K562 (cell line): ENCODE measurements around the gene NPFF. TPM values are rescaled to one million over a fixed set of nuclear protein-coding genes. Genes with fewer than 3 reads are reported as not detected.

Experiments
- ATAC-seq: fragments of 200-7000 bp; cut with Tn5 transposase; 3 replicates; pipeline ENCODE4 v1.9.1; 2020; ENCODE audit warnings: moderate library complexity
- BruUV-seq: library from RNA; stranded (reverse); fragments of 400-500 nt; replicated peaks from 2 replicates; lab custom pipeline; 2021; lab: Mats Ljungman, UMichigan
- CTCF ChIA-PET: fragments of 300-600 bp; formaldehyde crosslinking; extraction: SDS; loops from one replicate; lab custom pipeline; 2021; ENCODE audit warnings: low intra/inter-chr PET ratio; lab: Yijun Ruan, JAX
- POLR2A ChIA-PET: fragments of 300-600, 350-650 bp; sonication (Branson Sonifier 250); formaldehyde crosslinking; extraction: SDS; loops from one replicate; lab custom pipeline; 2021; ENCODE audit warnings: antibody characterized with exemption, inconsistent platforms; lab: Yijun Ruan, JAX
- DNase-seq, 4 experiments: peaks; one replicate each; pipeline versions ENCODE4 v3.0.0 to v3.0.0-alpha.2; 2011 to 2018; ENCODE audit warnings: low spot score in 3 of 4, mixed read lengths in 3 of 4; ENCODE audit errors: extremely low read depth in 1 of 4
- FAIRE-seq: peaks from 2 replicates; lab custom pipeline; 2011; peaks lifted over from hg19 to GRCh38; lab: Jason Lieb, UNC
- H2AFZ ChIP-seq: 2 replicates; pipeline ENCODE4 v1.6.0; 2011; ENCODE audit warnings: low read depth, low read length, control low read depth, inconsistent platforms
- H3K27ac ChIP-seq: fragments of 200-600 bp; 3 replicates; pipeline ENCODE4 v1.8.0; 2011; ENCODE audit warnings: low read depth, mild to moderate bottlenecking, control low read depth, inconsistent platforms, low read length, moderate library complexity, mixed read lengths; ENCODE audit errors: extremely low read depth
- H3K27me3 ChIP-seq, 2 experiments: fragments of 300-600 bp in 1 of 2; 2 replicates in 1 of 2; 3 replicates in 1 of 2; pipeline versions ENCODE4 v1.6.0 to v1.8.0; 2011; ENCODE audit warnings: inconsistent platforms in 2 of 2, low read length in 2 of 2, mild to moderate bottlenecking in 1 of 2, mixed read lengths in 1 of 2, moderate library complexity in 1 of 2; ENCODE audit not compliant: control insufficient read depth in 2 of 2, insufficient read depth in 2 of 2
- H3K36me3 ChIP-seq: fragments of 300-600 bp; 3 replicates; pipeline ENCODE4 v1.8.0; 2011; ENCODE audit warnings: mild to moderate bottlenecking, low read length, inconsistent platforms; ENCODE audit not compliant: control insufficient read depth, insufficient read depth
- H3K4me1 ChIP-seq, 2 experiments: fragments of 200-600 bp in 1 of 2; replicated peaks in 1 of 2; 2 replicates in 1 of 2; 3 replicates in 1 of 2; pipeline versions ENCODE4 v1.5.1 to v1.8.0; 2011; ENCODE audit warnings: inconsistent platforms in 2 of 2, low read length in 2 of 2, mild to moderate bottlenecking in 1 of 2, mixed read lengths in 1 of 2, moderate library complexity in 1 of 2; ENCODE audit not compliant: control insufficient read depth in 2 of 2, insufficient read depth in 2 of 2
- H3K4me2 ChIP-seq: 2 replicates; pipeline ENCODE4 v1.6.1; 2011; ENCODE audit warnings: low read length, control low read depth, inconsistent platforms, mixed read lengths; ENCODE audit not compliant: insufficient read depth
- H3K4me3 ChIP-seq: fragments of 200-600 bp; sonication (generic), shearing (Covaris generic); 2 replicates; pipeline ENCODE4 v1.5.1; 2016; ENCODE audit warnings: control low read depth, inconsistent platforms
- H3K79me2 ChIP-seq: fragments of 200-600 bp; 3 replicates; pipeline ENCODE4 v1.8.0; 2011; ENCODE audit warnings: low read length, inconsistent platforms; ENCODE audit not compliant: control insufficient read depth, insufficient read depth
- H3K9ac ChIP-seq, 2 experiments: 2 replicates each; pipeline versions ENCODE4 v1.6.0 to v1.6.1; 2011; ENCODE audit warnings: low read depth in 2 of 2, low read length in 2 of 2, control low read depth in 1 of 2, inconsistent platforms in 1 of 2, mild to moderate bottlenecking in 1 of 2, mixed read lengths in 1 of 2; ENCODE audit not compliant: insufficient read depth in 1 of 2
- H3K9me1 ChIP-seq: one replicate; pipeline ENCODE4 v1.6.0; 2011; ENCODE audit warnings: inconsistent platforms, mild to moderate bottlenecking, low read length, moderate library complexity; ENCODE audit not compliant: control insufficient read depth, insufficient read depth
- H3K9me3 ChIP-seq: replicated peaks from 2 replicates; pipeline ENCODE4 v1.5.1; 2011; ENCODE audit warnings: low read depth, low read length, inconsistent platforms; ENCODE audit not compliant: control insufficient read depth, insufficient read depth
- H4K20me1 ChIP-seq: replicated peaks from 2 replicates; pipeline ENCODE4 v1.6.1; 2011; ENCODE audit warnings: low read length, inconsistent platforms, mixed read lengths; ENCODE audit not compliant: control insufficient read depth, insufficient read depth
- DEAF1 ChIP-seq: fragments of 450-650 bp; formaldehyde crosslinking; IDR thresholded peaks from 2 replicates; pipeline ENCODE4 v1.4.0; 2020; ENCODE audit warnings: mild to moderate bottlenecking, moderate library complexity
- NEUROD1 ChIP-seq: fragments of 150-350 bp; IDR thresholded peaks from 2 replicates; pipeline ENCODE4 v1.6.1; 2014; ENCODE audit warnings: borderline replicate concordance, low read length, low read depth; ENCODE audit not compliant: partially characterized antibody
- NKRF ChIP-seq: fragments of 450-650 bp; IDR thresholded peaks from 2 replicates; pipeline ENCODE4 v1.6.1; 2016; ENCODE audit warnings: borderline replicate concordance
- POLR2AphosphoS2 ChIP-seq: IDR thresholded peaks from 2 replicates; pipeline ENCODE4 v1.6.1; 2012; ENCODE audit warnings: low read length, improper control_type of control experiment
- PRDM10 ChIP-seq: fragments of 450-650 bp; IDR thresholded peaks from 2 replicates; pipeline ENCODE4 v1.6.1; 2018; ENCODE audit not compliant: partially characterized antibody
- YY1 ChIP-seq, 3 experiments: IDR thresholded peaks; 2 replicates each; pipeline ENCODE4 v1.6.1; 2011; ENCODE audit warnings: low read length in 2 of 3, mild to moderate bottlenecking in 2 of 3, moderate library complexity in 2 of 3, borderline replicate concordance in 1 of 3, control low read depth in 1 of 3, low read depth in 1 of 3; ENCODE audit not compliant: insufficient read depth in 3 of 3, insufficient replicate concordance in 2 of 3, control insufficient read depth in 1 of 3, insufficient read length in 1 of 3; ENCODE audit errors: extremely low read depth in 1 of 3
- ZNF212 ChIP-seq: fragments of 450-650 bp; formaldehyde crosslinking; IDR thresholded peaks from 2 replicates; pipeline ENCODE4 v1.4.0; 2020; ENCODE audit warnings: mild to moderate bottlenecking
- WGBS: fragments of 100-300 bp; shearing (Covaris generic); methylation state at CpG from one replicate; pipeline ENCODE4 v1.1.6; 2016; ENCODE audit warnings: low coverage, mixed read lengths; ENCODE audit not compliant: insufficient coverage; ENCODE audit errors: missing lambda C conversion rate; 5-methylcytosine and 5-hydroxymethylcytosine counted together
- in situ Hi-C: fragments of 300-500 bp; cut with MboI; formaldehyde crosslinking; loops from 4 replicates; pipeline ENCODE4 v1.15.0; 2018; ENCODE audit warnings: inconsistent platforms, mixed read lengths
- intact Hi-C: fragments of 100-400 bp; cut with micrococcal nuclease; formaldehyde crosslinking; loops from 2 replicates; pipeline ENCODE4 v1.14.2; 2022
- polyA plus RNA-seq, 8 experiments: library from polyadenylated mRNA; depleted of rRNA in 4 of 8; stranded (reverse) in 5 of 8; unstranded in 3 of 8; fragments of >200 nt; fragmentation: Nextera tagmentation in 2 of 8; fragmentation: Illumina TruSeq in 1 of 8; extraction: Ambion mirVana in 2 of 8; extraction: Trizol in 1 of 8; gene quantifications; 2 replicates each; pipeline versions ENCODE4 v1.2.1 to v1.2.3, GENCODE V29; 2011 to 2014; ENCODE audit warnings: inconsistent platforms in 1 of 8, missing spikeins in 1 of 8
- total RNA-seq, 7 experiments: library from RNA; depleted of rRNA in 6 of 7; stranded (reverse); fragments of >200 nt in 6 of 7; fragmentation: Illumina TruSeq in 2 of 7; extraction: Trizol in 2 of 7; gene quantifications; 2 replicates each; pipeline versions ENCODE4 v1.2.1 to v1.2.3, GENCODE V29; 2011 to 2021; ENCODE audit warnings: low replicate concordance in 1 of 7
- TF ChIP-seq, protein P1 (sequence below): sonication (generic); formaldehyde crosslinking; IDR thresholded peaks from 2 replicates; pipeline ENCODE4 v1.8.1; 2022; ENCODE audit warnings: missing genetic modification reagents

Gene NPFF
- total and polyA plus RNA-seq, 9 of the 15 experiments (the other 6 are each of a cell fraction or from before 2014, with no cell fraction given): 0.15 to 1.2 (median 0.55) TPM; not detected in 6

DNA sequence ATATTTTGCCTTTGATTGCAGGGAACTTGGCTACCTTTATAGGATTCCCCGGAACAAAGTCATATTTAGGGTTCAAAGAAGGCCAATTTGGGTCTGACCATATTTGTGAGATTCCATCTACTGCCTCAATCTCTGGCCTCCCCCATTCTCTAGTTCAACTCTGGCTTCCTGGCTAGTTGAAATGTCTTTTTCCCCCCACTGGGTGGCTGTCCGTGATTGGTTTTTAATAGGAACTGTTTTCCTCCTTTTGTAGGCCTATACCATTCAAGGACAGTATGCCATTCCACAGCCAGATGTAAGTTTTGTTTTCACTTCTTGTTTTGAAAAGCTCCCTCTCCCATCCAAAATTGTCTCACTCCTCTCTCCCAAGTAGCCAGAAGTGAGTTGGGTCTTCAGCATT lies 41.6 kb downstream of the NPFF start:
- no peak overlapping the region for H3K27ac ChIP-seq
- no peak for ATAC-seq
- no peak for TF ChIP-seq YY1 (IDR thresholded peaks at IDR 0.05; ENCODE audit: borderline replicate concordance in 1 of 3, control insufficient read depth in 1 of 3, extremely low read depth in 1 of 3, insufficient read depth in 3 of 3, insufficient read length in 1 of 3, insufficient replicate concordance in 2 of 3, low read depth in 1 of 3, low read length in 2 of 3)
- TF ChIP-seq, protein P1, sequence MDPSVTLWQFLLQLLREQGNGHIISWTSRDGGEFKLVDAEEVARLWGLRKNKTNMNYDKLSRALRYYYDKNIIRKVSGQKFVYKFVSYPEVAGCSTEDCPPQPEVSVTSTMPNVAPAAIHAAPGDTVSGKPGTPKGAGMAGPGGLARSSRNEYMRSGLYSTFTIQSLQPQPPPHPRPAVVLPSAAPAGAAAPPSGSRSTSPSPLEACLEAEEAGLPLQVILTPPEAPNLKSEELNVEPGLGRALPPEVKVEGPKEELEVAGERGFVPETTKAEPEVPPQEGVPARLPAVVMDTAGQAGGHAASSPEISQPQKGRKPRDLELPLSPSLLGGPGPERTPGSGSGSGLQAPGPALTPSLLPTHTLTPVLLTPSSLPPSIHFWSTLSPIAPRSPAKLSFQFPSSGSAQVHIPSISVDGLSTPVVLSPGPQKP: no peak
- no peak for TF ChIP-seq NEUROD1
- no peak for TF ChIP-seq DEAF1
- no peak for TF ChIP-seq POLR2AphosphoS2
- no peak for TF ChIP-seq ZNF212
- TF ChIP-seq PRDM10: no peak
- no peak for TF ChIP-seq NKRF
- no peaks in the 10 kb centered on the region for H3K9me3 ChIP-seq
- BruUV-seq: TSS peak; percentile 2
- H3K9ac ChIP-seq: no peak overlapping the region
- no peak for DNase-seq
- no peak for FAIRE-seq
- POLR2A ChIA-PET: interaction anchor here (1.3 to 8.8 kb wide), 4 partner anchors 9 to 35 kb away, joined by 3 to 87 read pairs (median 16); partner anchors contain the start of gene TARBP2
- peaks cover 80% of the 10 kb centered on the region for H3K79me2 ChIP-seq
- peaks cover 100% of the 10 kb centered on the region for H3K36me3 ChIP-seq
- H4K20me1 ChIP-seq: peaks cover 21% of the 10 kb centered on the region
- intact Hi-C loops: no loop called here
- 78% methylated on average over 2 of the region's 2 CpGs for WGBS
- in situ Hi-C loops: no loop called here
- H3K4me2 ChIP-seq: no peak overlapping the region
- H3K9me1 ChIP-seq: no peaks in the 10 kb centered on the region
- no peaks in the 10 kb centered on the region for H3K27me3 ChIP-seq
- peaks cover 0 to 3% of the 10 kb centered on the region in 2 experiments; a peak in 1 of 5 replicates for H3K4me1 ChIP-seq
- CTCF ChIA-PET: interaction anchor here (1.1 kb wide), 1 partner anchor 43 kb away, joined by 3 read pairs; no protein-coding TSS in a partner anchor
- no peak overlapping the region for H2AFZ ChIP-seq
- H3K4me3 ChIP-seq: no peak overlapping the region
